ENCODE results near the gene KRT32. TPM values are rescaled to one million over a fixed set of nuclear protein-coding genes. Genes with fewer than 3 reads are reported as not detected.

KRT32 gene
- total RNA-seq, 1 donor = not detected

GRCh38 chr17:41451154-41451728 is 15.9 kb downstream of the KRT32 start:
- Histone ChIP-seq H3K27ac (ENCODE audit: low read depth, low read length) (peak overlapping the region; percentile 0), H2AFZ (ENCODE audit: low read length) (no peak overlapping the region)
- DNase-seq (ENCODE audit: insufficient read length, low spot score, missing footprints) = peak; percentile 18

GRCh38 chr17:41449008-41449407 is 18.2 kb downstream of the KRT32 start:
- no peak for DNase-seq (ENCODE audit: insufficient read length, low spot score, missing footprints)
- H4K20me1 ChIP-seq (ENCODE audit: insufficient read depth, low read length) = no peaks in the 10 kb centered on the region
- peaks cover 23% of the 10 kb centered on the region for H3K4me1 ChIP-seq (ENCODE audit: insufficient read depth, low read length)
- no peak overlapping the region for H3K27ac ChIP-seq (ENCODE audit: low read depth, low read length)
- H3K4me2 ChIP-seq (ENCODE audit: insufficient read depth, low read length) = no peak overlapping the region
- H2AFZ ChIP-seq (ENCODE audit: low read length) = no peak overlapping the region
- H3K36me3 ChIP-seq (ENCODE audit: insufficient read depth, low read length) = no peaks in the 10 kb centered on the region
- no peak overlapping the region for H3K4me3 ChIP-seq (ENCODE audit: insufficient read depth, low read length)
- TF ChIP-seq CTCF (IDR thresholded peaks at IDR 0.05; ENCODE audit: extremely low read depth, low read depth, low read length) = no peak
- H3K27me3 ChIP-seq (ENCODE audit: insufficient read depth, low read length) = no peaks in the 10 kb centered on the region
- H3K9me3 ChIP-seq (ENCODE audit: low read depth, low read length) = peaks cover 3% of the 10 kb centered on the region
- no peaks in the 10 kb centered on the region for H3K79me2 ChIP-seq (ENCODE audit: insufficient read depth, low read length)

More at GRCh38 chr17:41451154-41451728, 15.9 kb downstream of the KRT32 start:
- Histone ChIP-seq H3K9me3 (ENCODE audit: low read depth, low read length) (peaks cover 3% of the 10 kb centered on the region), H3K4me2 (ENCODE audit: insufficient read depth, low read length) (no peak overlapping the region), H3K79me2 (ENCODE audit: insufficient read depth, low read length) (no peaks in the 10 kb centered on the region), H4K20me1 (ENCODE audit: insufficient read depth, low read length) (no peaks in the 10 kb centered on the region), H3K36me3 (ENCODE audit: insufficient read depth, low read length) (no peaks in the 10 kb centered on the region), H3K4me3 (ENCODE audit: insufficient read depth, low read length) (no peak overlapping the region), H3K4me1 (ENCODE audit: insufficient read depth, low read length) (peaks cover 29% of the 10 kb centered on the region), H3K27me3 (ENCODE audit: insufficient read depth, low read length) (no peaks in the 10 kb centered on the region)
- TF ChIP-seq CTCF (IDR thresholded peaks at IDR 0.05; ENCODE audit: extremely low read depth, low read depth, low read length) = no peak

- Histone ChIP-seq H3K9me3 (ENCODE audit: low read depth, low read length) (peaks cover 3% of the 10 kb centered on the region), H3K79me2 (ENCODE audit: insufficient read depth, low read length) (no peaks in the 10 kb centered on the region), H3K4me3 (ENCODE audit: insufficient read depth, low read length) (no peak overlapping the region), H3K36me3 (ENCODE audit: insufficient read depth, low read length) (no peaks in the 10 kb centered on the region), H2AFZ (ENCODE audit: low read length) (no peak overlapping the region), H3K4me2 (ENCODE audit: insufficient read depth, low read length) (no peak overlapping the region), H3K27ac (ENCODE audit: low read depth, low read length) (no peak overlapping the region), H3K27me3 (ENCODE audit: insufficient read depth, low read length) (no peaks in the 10 kb centered on the region), H4K20me1 (ENCODE audit: insufficient read depth, low read length) (no peaks in the 10 kb centered on the region), H3K4me1 (ENCODE audit: insufficient read depth, low read length) (peaks cover 24% of the 10 kb centered on the region)
- DNase-seq (ENCODE audit: insufficient read length, low spot score, missing footprints) = no peak
- TF ChIP-seq CTCF (IDR thresholded peaks at IDR 0.05; ENCODE audit: extremely low read depth, low read depth, low read length) = no peak
These were observed 18.7 kb downstream of the KRT32 start for GRCh38 chr17:41448506-41448905.

- Histone ChIP-seq H3K27ac (ENCODE audit: low read depth, low read length) (peak overlapping the region; percentile 35), H3K4me3 (ENCODE audit: insufficient read depth, low read length) (no peak overlapping the region), H3K4me1 (ENCODE audit: insufficient read depth, low read length) (peaks cover 32% of the 10 kb centered on the region), H3K4me2 (ENCODE audit: insufficient read depth, low read length) (peak overlapping the region; percentile 5), H3K79me2 (ENCODE audit: insufficient read depth, low read length) (no peaks in the 10 kb centered on the region), H3K9me3 (ENCODE audit: low read depth, low read length) (peaks cover 3% of the 10 kb centered on the region), H3K36me3 (ENCODE audit: insufficient read depth, low read length) (no peaks in the 10 kb centered on the region), H4K20me1 (ENCODE audit: insufficient read depth, low read length) (no peaks in the 10 kb centered on the region), H3K27me3 (ENCODE audit: insufficient read depth, low read length) (no peaks in the 10 kb centered on the region), H2AFZ (ENCODE audit: low read length) (no peak overlapping the region)
- TF ChIP-seq CTCF (IDR thresholded peaks at IDR 0.05; ENCODE audit: extremely low read depth, low read depth, low read length) = no peak
- peak; percentile 86 for DNase-seq (ENCODE audit: insufficient read length, low spot score, missing footprints)
These were observed 20.4 kb downstream of the KRT32 start for GRCh38 chr17:41446806-41447205.

Data from osteoblast (primary cell).